HG02870 (cell line): ENCODE data around the gene RET.
"Not testable (repeated sequence)": the region's sequence is repeated elsewhere in the genome, so short reads cannot be mapped to it uniquely, and the experiment has no call there.

Experiments used
- ATAC-seq: cut with Tn5 transposase; IDR thresholded peaks from one replicate; pipeline ENCODE4 v1.9.1; 2021; ENCODE audit warnings: mild to moderate bottlenecking, moderate library complexity; ENCODE audit not compliant: unreplicated experiment

RET gene

GRCh38 chr10:43132867-43133787, 56.3 kb downstream of the RET start:
- no peak for ATAC-seq

GRCh38 chr10:43134126-43134905, 57.4 kb downstream of the RET start:
- no peak for ATAC-seq

GRCh38 chr10:43135064-43135463, 58.2 kb downstream of the RET start:
- no peak for ATAC-seq

GRCh38 chr10:43135656-43136055, 58.8 kb downstream of the RET start:
- no peak for ATAC-seq

GRCh38 chr10:43136432-43136831, 59.6 kb downstream of the RET start:
- no peak for ATAC-seq

GRCh38 chr10:43136995-43137716, 60.3 kb downstream of the RET start:
- no peak for ATAC-seq

- peak; percentile 6 for ATAC-seq
Measured at GRCh38 chr10:43137717-43138020, 60.8 kb downstream of the RET start.

GRCh38 chr10:43138021-43138756, 61.3 kb downstream of the RET start, which contains the start of gene CSGALNACT2:
TSS of gene CSGALNACT2 (plus strand) at chr10:43138445. CDS start at chr10:43155150, 16,705 bp downstream.
- ATAC-seq = peak; percentile 49

GRCh38 chr10:43138757-43139241, 61.9 kb downstream of the RET start:
- ATAC-seq = peak; percentile 28

GRCh38 chr10:43141421-43141820, 64.6 kb downstream of the RET start:
- no peak for ATAC-seq

GRCh38 chr10:43145311-43145710, 68.4 kb downstream of the RET start:
- no peak for ATAC-seq

GRCh38 chr10:43145936-43146335, 69.1 kb downstream of the RET start:
- ATAC-seq = not testable (repeated sequence)

- ATAC-seq = no peak
Measured at GRCh38 chr10:43151371-43151770, 74.5 kb downstream of the RET start.

GRCh38 chr10:43153901-43154300, 77.0 kb downstream of the RET start:
- no peak for ATAC-seq

GRCh38 chr10:43155221-43155620, 78.4 kb downstream of the RET start:
- no peak for ATAC-seq

- ATAC-seq = no peak
Measured at GRCh38 chr10:43155741-43156140, 78.9 kb downstream of the RET start.

GRCh38 chr10:43156590-43157341, 79.9 kb downstream of the RET start:
- ATAC-seq = no peak

GRCh38 chr10:43158636-43159035, 81.8 kb downstream of the RET start:
- no peak for ATAC-seq

GRCh38 chr10:43160046-43160920, 83.4 kb downstream of the RET start:
- ATAC-seq = peak; percentile 49
